Gastroesophageal sphincter (tissue), 3 donors: ENCODE measurements around the gene TRPM5.

Experiments
- EP300 ChIP-seq: sonication (generic); formaldehyde crosslinking; IDR thresholded peaks from one replicate; pipeline ENCODE4 v1.6.1; 2017; ENCODE audit warnings: antibody characterized with exemption, mild to moderate bottlenecking
- POLR2A ChIP-seq, 2 donors: fragments of 450-650 bp; IDR thresholded peaks; one replicate each; pipeline ENCODE4 v1.6.1; 2017; ENCODE audit warnings: antibody characterized with exemption in 2 of 2, mild to moderate bottlenecking in 2 of 2, moderate library complexity in 1 of 2
- POLR2AphosphoS5 ChIP-seq: sonication (generic); formaldehyde crosslinking; IDR thresholded peaks from one replicate; pipeline ENCODE4 v1.6.1; 2017; ENCODE audit warnings: antibody characterized with exemption
- TF ChIP-seq, protein P1 (sequence below), 4 experiments: fragments of 200-600 bp in 2 of 4; fragments of 450-650 bp in 2 of 4; sonication (generic) in 1 of 4; IDR thresholded peaks; one replicate each; pipeline ENCODE4 v1.5.1; 2017 to 2019; ENCODE audit warnings: antibody characterized with exemption in 4 of 4, mild to moderate bottlenecking in 2 of 4, moderate library complexity in 2 of 4

DNA sequence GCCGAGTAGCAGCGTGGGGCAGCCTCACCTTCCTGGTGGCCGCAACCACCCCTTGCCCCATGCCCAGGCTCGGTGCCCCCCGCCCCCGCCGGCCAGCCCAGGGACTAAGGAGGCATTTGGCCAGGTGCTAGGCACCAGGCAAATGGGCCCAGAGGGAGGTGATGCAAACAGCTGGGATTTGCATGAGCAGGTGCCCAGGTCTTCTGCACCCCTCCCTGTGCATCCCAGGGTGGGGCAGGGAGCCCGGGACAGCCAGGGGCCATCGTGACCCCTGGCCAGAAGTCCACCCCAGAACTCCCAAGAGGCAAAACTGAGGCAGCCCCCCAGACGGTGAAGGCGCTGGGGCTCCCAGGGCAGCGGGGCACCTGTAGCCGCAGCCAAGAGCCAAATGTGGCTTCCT is 18.1 kb downstream of the TRPM5 start:
- TF ChIP-seq POLR2A (IDR thresholded peaks at IDR 0.05) (no peak), EP300 (no peak), POLR2AphosphoS5 (no peak)
- TF ChIP-seq, protein P1, sequence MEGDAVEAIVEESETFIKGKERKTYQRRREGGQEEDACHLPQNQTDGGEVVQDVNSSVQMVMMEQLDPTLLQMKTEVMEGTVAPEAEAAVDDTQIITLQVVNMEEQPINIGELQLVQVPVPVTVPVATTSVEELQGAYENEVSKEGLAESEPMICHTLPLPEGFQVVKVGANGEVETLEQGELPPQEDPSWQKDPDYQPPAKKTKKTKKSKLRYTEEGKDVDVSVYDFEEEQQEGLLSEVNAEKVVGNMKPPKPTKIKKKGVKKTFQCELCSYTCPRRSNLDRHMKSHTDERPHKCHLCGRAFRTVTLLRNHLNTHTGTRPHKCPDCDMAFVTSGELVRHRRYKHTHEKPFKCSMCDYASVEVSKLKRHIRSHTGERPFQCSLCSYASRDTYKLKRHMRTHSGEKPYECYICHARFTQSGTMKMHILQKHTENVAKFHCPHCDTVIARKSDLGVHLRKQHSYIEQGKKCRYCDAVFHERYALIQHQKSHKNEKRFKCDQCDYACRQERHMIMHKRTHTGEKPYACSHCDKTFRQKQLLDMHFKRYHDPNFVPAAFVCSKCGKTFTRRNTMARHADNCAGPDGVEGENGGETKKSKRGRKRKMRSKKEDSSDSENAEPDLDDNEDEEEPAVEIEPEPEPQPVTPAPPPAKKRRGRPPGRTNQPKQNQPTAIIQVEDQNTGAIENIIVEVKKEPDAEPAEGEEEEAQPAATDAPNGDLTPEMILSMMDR (IDR thresholded peaks at IDR 0.05), result no peak
